MM.1S (cell line): ENCODE measurements around the gene ARHGAP33.
"Not testable (repeated sequence)": the region's sequence is repeated elsewhere in the genome, so short reads cannot be mapped to it uniquely, and the experiment has no call there.

ENCODE experiments used
- DNase-seq: peaks from one replicate; pipeline ENCODE4 v3.0.0-alpha.2; 2015
- H2AFZ ChIP-seq: fragments of 300-600 bp; sonication (generic); 2 replicates; pipeline ENCODE4 v1.6.0; 2016; ENCODE audit warnings: antibody characterized with exemption, low read length
- H3F3A ChIP-seq: fragments of 300-600 bp; sonication (generic); 2 replicates; pipeline ENCODE4 v1.6.1; 2016; ENCODE audit warnings: mild to moderate bottlenecking, antibody characterized with exemption, low read length, moderate library complexity, mixed read lengths; ENCODE audit not compliant: insufficient read depth
- H3K27ac ChIP-seq: fragments of 300-600 bp; sonication (generic); 2 replicates; pipeline ENCODE4 v1.5.1; 2016; ENCODE audit warnings: mild to moderate bottlenecking, low read length
- H3K27me3 ChIP-seq: fragments of 300-600 bp; sonication (generic); replicated peaks from 2 replicates; pipeline ENCODE4 v1.6.0; 2016; ENCODE audit warnings: low read length; ENCODE audit not compliant: insufficient read depth
- H3K36me3 ChIP-seq: fragments of 300-600 bp; sonication (generic); replicated peaks from 2 replicates; pipeline ENCODE4 v1.6.1; 2016; ENCODE audit warnings: mild to moderate bottlenecking, low read length, mixed read lengths; ENCODE audit not compliant: insufficient read depth
- H3K4me1 ChIP-seq: fragments of 300-600 bp; sonication (generic); 2 replicates; pipeline ENCODE4 v1.6.1; 2016; ENCODE audit warnings: low read length, mixed read lengths
- H3K4me2 ChIP-seq: fragments of 300-600 bp; sonication (generic); 2 replicates; pipeline ENCODE4 v1.6.0; 2016; ENCODE audit warnings: low read depth, low read length
- H3K4me3 ChIP-seq: fragments of 300-600 bp; sonication (generic); 2 replicates; pipeline ENCODE4 v1.5.1; 2016; ENCODE audit warnings: low read length, mixed read lengths
- H3K79me2 ChIP-seq: fragments of 300-600 bp; sonication (generic); 2 replicates; pipeline ENCODE4 v1.6.1; 2016; ENCODE audit warnings: mixed run types, low read length, mixed read lengths
- H3K9ac ChIP-seq: fragments of 300-600 bp; sonication (generic); 2 replicates; pipeline ENCODE4 v1.6.1; 2016; ENCODE audit warnings: low read length, mixed read lengths
- H3K9me2 ChIP-seq: fragments of 300-600 bp; sonication (generic); replicated peaks from 2 replicates; pipeline ENCODE4 v1.6.1; 2016; ENCODE audit warnings: mild to moderate bottlenecking, low read length, mixed read lengths; ENCODE audit not compliant: insufficient read depth
- H3K9me3 ChIP-seq: fragments of 300-600 bp; sonication (generic); replicated peaks from 2 replicates; pipeline ENCODE4 v1.6.1; 2016; ENCODE audit warnings: mild to moderate bottlenecking, low read length, mixed read lengths; ENCODE audit not compliant: insufficient read depth
- H4K20me1 ChIP-seq: fragments of 300-600 bp; sonication (generic); 2 replicates; pipeline ENCODE4 v1.6.1; 2016; ENCODE audit warnings: mild to moderate bottlenecking, low read length, moderate library complexity, mixed read lengths; ENCODE audit not compliant: insufficient read depth
- CTCF ChIP-seq: fragments of 300-600 bp; sonication (generic); IDR thresholded peaks from 2 replicates; pipeline ENCODE4 v1.5.1; 2016; ENCODE audit warnings: antibody characterized with exemption, low read length, mixed read lengths
- EZH2 ChIP-seq: fragments of 300-600 bp; sonication (generic); optimal IDR thresholded peaks from 2 replicates; pipeline ENCODE3; 2017; ENCODE audit warnings: low read depth, mild to moderate bottlenecking, antibody characterized with exemption, low read length, mixed read lengths
- EZH2phosphoT487 ChIP-seq: fragments of 300-600 bp; sonication (generic); IDR thresholded peaks from 2 replicates; pipeline ENCODE4 v1.6.1; 2018; ENCODE audit warnings: antibody characterized with exemption, low read length

ARHGAP33 gene

DNA sequence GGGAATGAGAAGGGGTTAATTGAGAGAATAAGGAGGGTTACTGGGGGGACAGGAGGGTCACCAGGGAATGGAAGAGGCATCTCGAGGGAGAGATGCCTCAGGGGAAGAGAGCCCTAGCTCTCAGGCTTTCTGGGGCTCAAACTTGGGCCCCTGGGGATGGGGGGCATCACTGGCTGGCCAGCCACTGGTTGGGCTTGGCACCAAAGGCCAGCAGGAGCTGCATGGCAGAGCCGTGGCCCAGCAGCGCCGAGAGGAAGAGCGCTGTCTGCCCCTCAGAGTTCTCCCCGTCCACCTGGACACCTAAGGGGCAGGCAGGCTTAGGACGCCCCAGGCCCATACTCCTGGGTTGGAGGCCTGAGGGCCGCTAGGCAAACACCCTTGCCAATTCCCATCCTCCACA is 17.5 kb downstream of the ARHGAP33 start:
- Histone ChIP-seq H3K4me1 (no peaks in the 10 kb centered on the region), H2AFZ (no peak overlapping the region), H3K4me2 (no peak overlapping the region), H3K4me3 (no peak overlapping the region), H3F3A (no peaks in the 10 kb centered on the region), H3K27me3 (peaks cover 45% of the 10 kb centered on the region), H3K9me2 (no peaks in the 10 kb centered on the region), H3K79me2 (no peaks in the 10 kb centered on the region), H3K9me3 (no peaks in the 10 kb centered on the region), H3K9ac (no peak overlapping the region), H4K20me1 (no peaks in the 10 kb centered on the region), H3K36me3 (no peaks in the 10 kb centered on the region), H3K27ac (no peak overlapping the region)
- DNase-seq: no peak
- TF ChIP-seq EZH2phosphoT487 (no peak), CTCF (no peak), EZH2 (no peak)

DNA sequence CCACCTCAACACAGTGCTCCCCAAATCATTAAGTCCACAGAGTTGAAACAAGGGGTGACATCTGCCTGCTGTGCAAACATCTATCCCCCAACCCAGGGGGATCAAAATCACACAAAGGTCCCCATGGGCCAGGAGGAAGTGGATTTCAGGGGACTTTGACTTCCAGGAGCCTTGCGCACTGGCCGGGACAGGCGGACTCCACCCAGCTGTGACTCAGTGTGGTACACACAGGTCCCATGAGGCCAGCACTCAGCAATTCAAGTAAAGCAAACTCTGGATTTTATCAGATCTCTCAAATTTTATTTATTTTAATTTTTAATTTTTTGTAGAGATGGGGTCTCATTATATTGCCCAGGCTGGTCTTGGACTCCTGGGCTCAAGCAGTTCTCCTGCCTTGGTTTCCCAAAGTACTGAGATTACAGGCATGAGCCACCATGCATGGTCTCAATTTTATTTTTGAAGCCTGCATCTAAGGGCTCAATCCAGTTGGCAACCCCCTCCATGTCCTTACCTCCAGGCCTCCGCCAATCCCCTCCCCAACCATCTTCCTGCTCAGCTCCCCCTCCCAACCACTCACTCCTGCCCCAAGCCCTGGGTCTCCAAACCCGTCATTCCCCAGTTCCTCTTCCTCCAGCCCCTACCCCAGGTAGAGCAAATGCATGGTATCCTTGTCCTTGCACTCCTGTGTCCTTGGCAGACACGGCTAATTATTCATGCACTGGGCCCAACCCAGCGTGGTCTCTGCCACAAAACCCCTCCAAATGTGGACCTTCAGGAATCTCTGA is 18.2 kb downstream of the ARHGAP33 start:
- Histone ChIP-seq H3K9me3 (no peaks in the 10 kb centered on the region), H3K4me2 (no peak overlapping the region), H2AFZ (no peak overlapping the region), H3K9me2 (no peaks in the 10 kb centered on the region), H4K20me1 (no peaks in the 10 kb centered on the region), H3K4me1 (no peaks in the 10 kb centered on the region), H3K27ac (no peak overlapping the region), H3K27me3 (peaks cover 50% of the 10 kb centered on the region), H3K4me3 (no peak overlapping the region), H3K79me2 (no peaks in the 10 kb centered on the region), H3K36me3 (no peaks in the 10 kb centered on the region), H3F3A (no peaks in the 10 kb centered on the region), H3K9ac (no peak overlapping the region)
- no peak for TF ChIP-seq EZH2phosphoT487
- no peak for TF ChIP-seq EZH2
- TF ChIP-seq CTCF: no peak
- no peak for DNase-seq

DNA sequence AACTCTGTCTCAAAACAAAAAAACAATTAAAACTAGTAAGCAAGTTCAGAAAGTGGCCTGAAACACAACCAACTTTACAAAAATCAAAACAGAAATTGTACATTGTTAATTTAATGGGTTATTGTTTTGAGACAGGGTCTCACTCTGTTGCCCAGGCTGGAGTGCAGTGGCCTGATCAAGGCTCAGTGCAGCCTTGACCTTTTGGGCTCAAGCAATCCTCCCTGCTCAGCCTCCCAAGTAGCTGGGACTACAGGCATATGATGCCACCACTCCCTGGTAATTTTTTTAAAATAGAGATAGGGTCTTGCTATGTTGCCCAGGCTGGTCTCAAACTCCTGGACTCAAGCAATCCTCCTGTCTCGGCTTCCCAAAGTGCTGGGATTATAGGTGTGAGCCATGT is 20.2 kb downstream of the ARHGAP33 start:
- H3K4me3 ChIP-seq, H4K20me1 ChIP-seq, H3K9me2 ChIP-seq, H3F3A ChIP-seq, H3K9me3 ChIP-seq, H3K27ac ChIP-seq, DNase-seq, H3K4me1 ChIP-seq, H2AFZ ChIP-seq, H3K36me3 ChIP-seq, H3K9ac ChIP-seq, H3K79me2 ChIP-seq, H3K4me2 ChIP-seq: not testable (repeated sequence)
- peaks cover 67% of the 10 kb centered on the region for H3K27me3 ChIP-seq
